ENCODE data around the gene EIF1B.

EIF1B gene

DNA sequence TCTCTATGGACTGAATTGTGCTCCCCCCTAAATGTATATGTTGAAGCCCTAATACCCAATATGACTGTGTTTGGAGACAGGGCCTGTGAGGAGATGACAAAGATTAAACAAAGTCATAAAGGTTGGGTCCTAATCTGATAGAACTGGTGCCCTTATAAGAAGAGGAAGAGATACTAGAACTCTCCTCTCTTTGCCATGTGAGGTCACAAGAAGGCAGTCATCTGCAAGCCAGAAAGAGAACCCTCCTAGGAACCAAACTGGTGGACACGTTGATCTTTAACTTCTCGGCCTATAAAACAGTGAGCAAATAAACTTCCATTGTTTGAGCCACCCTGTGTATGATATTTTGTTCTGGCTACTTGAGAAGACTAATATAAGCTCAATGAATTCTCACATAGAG, 45.9 kb downstream of the EIF1B start:
- no peak for DNase-seq

- DNase-seq = no peak
Observed at GRCh38 chr3:40358454-40358853, 48.9 kb downstream of the EIF1B start.
